Bone marrow (tissue), 2 donors: ENCODE data around the gene DPH6.
"Not testable (repeated sequence)": the region's sequence is repeated elsewhere in the genome, so short reads cannot be mapped to it uniquely, and the experiment has no call there.

Experiments
- DNase-seq, 2 donors: peaks; one replicate each; lab custom pipeline; 2025; lab: John Stamatoyannopoulos, UW

Gene DPH6

GRCh38 chr15:35437157-35437556 lies 108.8 kb downstream of the DPH6 start:
- DNase-seq = no peak

- DNase-seq = no peak
Observed at GRCh38 chr15:35436422-35436821, 109.5 kb downstream of the DPH6 start.

- DNase-seq = no peak
Observed at GRCh38 chr15:35431281-35431680, 114.7 kb downstream of the DPH6 start.

- no peak for DNase-seq
Observed at GRCh38 chr15:35430301-35430700, 115.7 kb downstream of the DPH6 start.

- no peak for DNase-seq
Observed at GRCh38 chr15:35427496-35427895, 118.5 kb downstream of the DPH6 start.

GRCh38 chr15:35427091-35427490 lies 118.9 kb downstream of the DPH6 start:
- no peak for DNase-seq

GRCh38 chr15:35410775-35411174 lies 135.2 kb downstream of the DPH6 start:
- no peak for DNase-seq

- DNase-seq = no peak
Observed at GRCh38 chr15:35399901-35400300, 146.1 kb downstream of the DPH6 start.

GRCh38 chr15:35397027-35397426 lies 148.9 kb downstream of the DPH6 start:
- no peak for DNase-seq

- no peak for DNase-seq
Observed at GRCh38 chr15:35394416-35394815, 151.5 kb downstream of the DPH6 start.

- DNase-seq = no peak
Observed at GRCh38 chr15:35393398-35393797, 152.6 kb downstream of the DPH6 start.

GRCh38 chr15:35391408-35391984 lies 154.5 kb downstream of the DPH6 start:
- DNase-seq = not testable (repeated sequence)

- DNase-seq = no peak
Observed at GRCh38 chr15:35383506-35383905, 162.5 kb downstream of the DPH6 start.

GRCh38 chr15:35381328-35381727 lies 164.6 kb downstream of the DPH6 start:
- DNase-seq = no peak

- no peak for DNase-seq
Observed at GRCh38 chr15:35379972-35380371, 166.0 kb downstream of the DPH6 start.

- not testable (repeated sequence) for DNase-seq
Observed at GRCh38 chr15:35378454-35378853, 167.5 kb downstream of the DPH6 start.

GRCh38 chr15:35376707-35377106 lies 169.3 kb downstream of the DPH6 start:
- no peak for DNase-seq

- no peak for DNase-seq
Observed at GRCh38 chr15:35374661-35375060, 171.3 kb downstream of the DPH6 start.

GRCh38 chr15:35362195-35362829 lies 183.7 kb downstream of the DPH6 start:
- no peak for DNase-seq

- no peak for DNase-seq
Observed at GRCh38 chr15:35358824-35359223, 187.1 kb downstream of the DPH6 start.

GRCh38 chr15:35351059-35351458 lies 194.9 kb downstream of the DPH6 start:
- no peak for DNase-seq

- DNase-seq = no peak
Observed at GRCh38 chr15:35349916-35350315, 196.0 kb downstream of the DPH6 start.

GRCh38 chr15:35330916-35331315 lies 215.0 kb downstream of the DPH6 start:
- no peak for DNase-seq

- DNase-seq = no peak
Observed at GRCh38 chr15:35330048-35330695, 215.8 kb downstream of the DPH6 start.
